IMR-90 (cell line): ENCODE measurements around the gene PTPRH. TPM values are rescaled to one million over a fixed set of nuclear protein-coding genes. Genes with fewer than 3 reads are reported as not detected.

ENCODE experiments used
- ATAC-seq: fragments of 200-7000 bp; cut with Tn5 transposase; 2 replicates; pipeline ENCODE4 v1.9.1; 2020; ENCODE audit warnings: low read depth, mild to moderate bottlenecking, moderate library complexity
- BruUV-seq: library from RNA; stranded (reverse); fragments of 400-500 nt; replicated peaks from 2 replicates; lab custom pipeline; 2021; lab: Mats Ljungman, UMichigan
- CTCF ChIA-PET: fragments of 300-600 bp; formaldehyde crosslinking; extraction: SDS; loops from one replicate; lab custom pipeline; 2021; ENCODE audit warnings: antibody characterized with exemption; lab: Yijun Ruan, JAX
- POLR2A ChIA-PET: fragments of 300-600 bp; sonication (Branson Sonifier 250); formaldehyde crosslinking; loops from one replicate; lab custom pipeline; 2022; ENCODE audit warnings: antibody characterized with exemption; ENCODE audit not compliant: unreplicated experiment; lab: Charles Lee
- DNase-seq: peaks from one replicate; pipeline ENCODE4 v3.0.0; 2013
- H2AFZ ChIP-seq: replicated peaks from 2 replicates; pipeline ENCODE3; 2013; ENCODE audit warnings: low read length, mild to moderate bottlenecking; ENCODE audit not compliant: poor library complexity
- H2AK5ac ChIP-seq: 2 replicates; pipeline ENCODE4 v1.6.1; 2013; ENCODE audit warnings: low read depth, low read length, inconsistent platforms
- H2AK9ac ChIP-seq: replicated peaks from 2 replicates; pipeline ENCODE3; 2013; ENCODE audit warnings: mild to moderate bottlenecking, low read depth, low read length, moderate library complexity; ENCODE audit not compliant: poor library complexity
- H2BK120ac ChIP-seq: 2 replicates; pipeline ENCODE4 v1.6.1; 2013; ENCODE audit warnings: low read depth, low read length, inconsistent platforms
- H2BK15ac ChIP-seq: 3 replicates; pipeline ENCODE4 v1.6.1; 2013; ENCODE audit warnings: low read depth, low read length, inconsistent platforms
- H2BK20ac ChIP-seq: 2 replicates; pipeline ENCODE4 v1.6.1; 2013; ENCODE audit warnings: low read depth, mild to moderate bottlenecking, inconsistent platforms, low read length, moderate library complexity
- H2BK5ac ChIP-seq: 2 replicates; pipeline ENCODE4 v1.6.1; 2013; ENCODE audit warnings: mild to moderate bottlenecking, low read depth, low read length, inconsistent platforms; ENCODE audit not compliant: poor library complexity, severe bottlenecking
- H3K14ac ChIP-seq: replicated peaks from 2 replicates; pipeline ENCODE4 v1.6.1; 2013; ENCODE audit warnings: low read depth, low read length, inconsistent platforms
- H3K18ac ChIP-seq: 2 replicates; pipeline ENCODE4 v1.6.1; 2013; ENCODE audit warnings: low read depth, low read length, control low read depth
- H3K23ac ChIP-seq: 2 replicates; pipeline ENCODE4 v1.6.1; 2013; ENCODE audit warnings: low read depth, low read length, inconsistent platforms
- H3K27ac ChIP-seq: 2 replicates; pipeline ENCODE4 v1.5.1; 2013; ENCODE audit warnings: mild to moderate bottlenecking, control low read depth, low read length; ENCODE audit not compliant: insufficient read depth
- H3K27me3 ChIP-seq: 2 replicates; pipeline ENCODE4 v1.6.1; 2013; ENCODE audit warnings: low read length; ENCODE audit not compliant: control insufficient read depth, insufficient read depth
- H3K36me3 ChIP-seq: 2 replicates; pipeline ENCODE4 v1.6.1; 2013; ENCODE audit warnings: low read length, mixed read lengths; ENCODE audit not compliant: control insufficient read depth, insufficient read depth
- H3K4ac ChIP-seq: 2 replicates; pipeline ENCODE4 v1.6.1; 2013; ENCODE audit warnings: low read depth, low read length, inconsistent platforms
- H3K4me1 ChIP-seq: 2 replicates; pipeline ENCODE4 v1.6.1; 2013; ENCODE audit warnings: low read length, mixed read lengths; ENCODE audit not compliant: control insufficient read depth, insufficient read depth
- H3K4me2 ChIP-seq: 2 replicates; pipeline ENCODE4 v1.6.1; 2013; ENCODE audit warnings: low read depth, mild to moderate bottlenecking, control low read depth, low read length, moderate library complexity
- H3K4me3 ChIP-seq: 2 replicates; pipeline ENCODE4 v1.5.1; 2013; ENCODE audit warnings: low read depth, mild to moderate bottlenecking, control low read depth, low read length, moderate library complexity; ENCODE audit not compliant: insufficient read depth
- H3K56ac ChIP-seq: 2 replicates; pipeline ENCODE4 v1.6.1; 2013; ENCODE audit warnings: low read length, inconsistent platforms; ENCODE audit not compliant: insufficient read depth; ENCODE audit errors: extremely low read depth
- H3K79me1 ChIP-seq, 2 experiments: 2 replicates each; pipeline ENCODE4 v1.6.1; 2013; ENCODE audit warnings: low read length in 2 of 2, inconsistent platforms in 1 of 2, low read depth in 1 of 2
- H3K9ac ChIP-seq: 2 replicates; pipeline ENCODE4 v1.6.1; 2013; ENCODE audit warnings: low read depth, low read length, control low read depth
- H3K9me1 ChIP-seq: 2 replicates; pipeline ENCODE4 v1.6.1; 2013; ENCODE audit warnings: low read length, inconsistent platforms; ENCODE audit not compliant: insufficient read depth
- H3K9me3 ChIP-seq: 2 replicates; pipeline ENCODE4 v1.6.1; 2013; ENCODE audit warnings: low read length; ENCODE audit not compliant: control insufficient read depth, insufficient read depth
- H4K20me1 ChIP-seq: 2 replicates; pipeline ENCODE4 v1.6.1; 2013; ENCODE audit warnings: low read length, inconsistent platforms; ENCODE audit not compliant: insufficient read depth
- H4K5ac ChIP-seq: 2 replicates; pipeline ENCODE4 v1.6.1; 2013; ENCODE audit warnings: mild to moderate bottlenecking, low read depth, low read length, control low read depth
- H4K8ac ChIP-seq, 2 experiments: 2 replicates each; pipeline ENCODE4 v1.6.1; 2013; ENCODE audit warnings: low read depth in 2 of 2, low read length in 2 of 2, control low read depth in 1 of 2, inconsistent platforms in 1 of 2
- H4K91ac ChIP-seq: 2 replicates; pipeline ENCODE4 v1.6.1; 2013; ENCODE audit warnings: low read depth, low read length, inconsistent platforms; ENCODE audit not compliant: insufficient read depth
- BHLHE40 ChIP-seq: fragments of 150-350 bp; IDR thresholded peaks from 2 replicates; pipeline ENCODE4 v1.6.1; 2016; ENCODE audit warnings: mild to moderate bottlenecking, low read depth, low read length
- CEBPB ChIP-seq: IDR thresholded peaks from 2 replicates; pipeline ENCODE4 v1.6.1; 2012; ENCODE audit warnings: low read depth, low read length, improper control_type of control experiment
- CHD1 ChIP-seq: IDR thresholded peaks from 2 replicates; pipeline ENCODE4 v1.6.1; 2012; ENCODE audit warnings: low read depth, low read length, improper control_type of control experiment
- CTCF ChIP-seq: conservative IDR thresholded peaks from 2 replicates; pipeline ENCODE4 v1.5.1; 2012; ENCODE audit warnings: mild to moderate bottlenecking, low read depth, low read length, improper control_type of control experiment
- ELK1 ChIP-seq: fragments of 150-350 bp; IDR thresholded peaks from 2 replicates; pipeline ENCODE4 v1.6.1; 2016; ENCODE audit warnings: low read depth, mild to moderate bottlenecking, low read length, moderate library complexity, borderline replicate concordance
- FOS ChIP-seq: fragments of 150-350 bp; IDR thresholded peaks from 2 replicates; pipeline ENCODE4 v1.6.1; 2016; ENCODE audit warnings: low read depth, low read length
- MAFK ChIP-seq: IDR thresholded peaks from 2 replicates; pipeline ENCODE4 v1.6.1; 2012; ENCODE audit warnings: low read depth, low read length, improper control_type of control experiment
- MAZ ChIP-seq: IDR thresholded peaks from 2 replicates; pipeline ENCODE4 v1.6.1; 2012; ENCODE audit warnings: low read depth, mild to moderate bottlenecking, low read length, improper control_type of control experiment, moderate library complexity, borderline replicate concordance
- MXI1 ChIP-seq: IDR thresholded peaks from 2 replicates; pipeline ENCODE4 v1.6.1; 2012; ENCODE audit warnings: low read depth, mild to moderate bottlenecking, low read length, moderate library complexity, borderline replicate concordance
- NFE2L2 ChIP-seq: fragments of 150-350 bp; IDR thresholded peaks from 2 replicates; pipeline ENCODE4 v1.6.1; 2016; ENCODE audit warnings: low read depth, mild to moderate bottlenecking, low read length
- RAD21 ChIP-seq: IDR thresholded peaks from 2 replicates; pipeline ENCODE4 v1.6.1; 2012; ENCODE audit warnings: low read length, improper control_type of control experiment
- RCOR1 ChIP-seq: IDR thresholded peaks from 2 replicates; pipeline ENCODE4 v1.6.1; 2012; ENCODE audit warnings: mild to moderate bottlenecking, low read length, improper control_type of control experiment; ENCODE audit not compliant: insufficient replicate concordance
- RFX5 ChIP-seq: IDR thresholded peaks from 2 replicates; pipeline ENCODE4 v1.8.0; 2012; ENCODE audit warnings: low read depth, mild to moderate bottlenecking, low read length, moderate library complexity
- SMC3 ChIP-seq: fragments of 150-350 bp; IDR thresholded peaks from 2 replicates; pipeline ENCODE4 v1.6.1; 2016; ENCODE audit warnings: low read depth, mild to moderate bottlenecking, antibody characterized with exemption, low read length, moderate library complexity
- WGBS, 2 experiments: methylation state at CpG; one replicate each; pipeline versions ENCODE4 v1.1.5 to v1.1.7; 2013; ENCODE audit warnings: missing lambda C conversion rate in 2 of 2; ENCODE audit not compliant: insufficient read length in 1 of 2; ENCODE audit errors: extremely low coverage in 2 of 2; 5-methylcytosine and 5-hydroxymethylcytosine counted together
- dilution Hi-C: fragments of 300-500 bp; cut with HindIII; formaldehyde crosslinking; loops from one replicate; pipeline ENCODE4 v1.14.3; 2018; ENCODE audit warnings: low sequenced_read_pairs; ENCODE audit not compliant: unreplicated experiment
- in situ Hi-C: fragments of 300-500 bp; cut with MboI; formaldehyde crosslinking; loops from 3 replicates; pipeline ENCODE4 v1.14.3; 2019; ENCODE audit warnings: low sequenced_read_pairs, inconsistent platforms, mixed read lengths
- intact Hi-C: fragments of 100-400 bp; cut with micrococcal nuclease; formaldehyde crosslinking; loops from 2 replicates; pipeline ENCODE4 v1.10.0; 2022
- polyA plus RNA-seq, 3 experiments: library from polyadenylated mRNA; depleted of rRNA; stranded (reverse); fragments of >200 nt; gene quantifications; 2 replicates each; pipeline ENCODE4 v1.2.3, GENCODE V29; 2012; ENCODE audit warnings: low replicate concordance in 1 of 3
- total RNA-seq: library from RNA; depleted of rRNA; stranded (reverse); fragments of >200 nt; gene quantifications from 2 replicates; pipeline ENCODE4 v1.2.3, GENCODE V29; 2012
- TF ChIP-seq, protein P1 (sequence below): fragments of 150-350 bp; IDR thresholded peaks from 2 replicates; pipeline ENCODE4 v1.6.1; 2017; ENCODE audit warnings: mild to moderate bottlenecking, antibody characterized with exemption, low read length, low read depth

The PTPRH gene
- total and polyA plus RNA-seq, 2 of the 4 experiments (the other 2 are of a cell fraction), result 1.3 to 3.4 TPM

GRCh38 chr19:55181740-55182139, 27.6 kb downstream of the PTPRH start:
- H2BK20ac ChIP-seq, result no peak overlapping the region
- peaks cover 37% of the 10 kb centered on the region for H3K27me3 ChIP-seq
- peaks cover 8% of the 10 kb centered on the region; the same call in 1 of the 2 replicates for H4K20me1 ChIP-seq
- no peak overlapping the region for H2BK5ac ChIP-seq
- H3K23ac ChIP-seq, result no peak overlapping the region
- H3K14ac ChIP-seq, result no peak overlapping the region
- peaks cover 4% of the 10 kb centered on the region for H3K4me1 ChIP-seq
- H3K9ac ChIP-seq, result no peak overlapping the region
- H2AK5ac ChIP-seq, result no peak overlapping the region
- no peak overlapping the region for H3K18ac ChIP-seq
- H2AFZ ChIP-seq, result no peak overlapping the region
- no TSS peak for BruUV-seq
- H3K4me2 ChIP-seq, result no peak overlapping the region
- ChIA-PET CTCF (no interaction called here), POLR2A (no interaction called here)
- no peak for ATAC-seq
- intact Hi-C loops (no loop called here), in situ Hi-C loops (no loop called here), dilution Hi-C loops (no loop called here)
- no peak overlapping the region for H2AK9ac ChIP-seq
- no peak overlapping the region for H4K5ac ChIP-seq
- H3K4me3 ChIP-seq, result no peak overlapping the region
- no peak overlapping the region for H3K56ac ChIP-seq
- no peaks in the 10 kb centered on the region for H3K36me3 ChIP-seq
- H2BK15ac ChIP-seq, result no peak overlapping the region
- no peak overlapping the region for H3K4ac ChIP-seq
- TF ChIP-seq CTCF (no peak), MAFK (no peak), SMC3 (no peak), MAZ (no peak), RCOR1 (no peak), CEBPB (no peak), BHLHE40 (no peak), CHD1 (no peak), FOS (no peak), ELK1 (no peak), RAD21 (no peak), MXI1 (no peak), RFX5 (no peak), NFE2L2 (no peak)
- TF ChIP-seq, protein P1, sequence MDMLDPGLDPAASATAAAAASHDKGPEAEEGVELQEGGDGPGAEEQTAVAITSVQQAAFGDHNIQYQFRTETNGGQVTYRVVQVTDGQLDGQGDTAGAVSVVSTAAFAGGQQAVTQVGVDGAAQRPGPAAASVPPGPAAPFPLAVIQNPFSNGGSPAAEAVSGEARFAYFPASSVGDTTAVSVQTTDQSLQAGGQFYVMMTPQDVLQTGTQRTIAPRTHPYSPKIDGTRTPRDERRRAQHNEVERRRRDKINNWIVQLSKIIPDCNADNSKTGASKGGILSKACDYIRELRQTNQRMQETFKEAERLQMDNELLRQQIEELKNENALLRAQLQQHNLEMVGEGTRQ, result no peak
- H4K8ac ChIP-seq, result no peak overlapping the region
- H4K91ac ChIP-seq, result no peak overlapping the region
- 67% methylated on average over 10 of the region's 20 CpGs; no CpG with 5 or more reads in 1 of the 2 experiments for WGBS, 2 experiments
- no peak for DNase-seq
- H3K27ac ChIP-seq, result no peak overlapping the region
- H3K9me3 ChIP-seq, result no peaks in the 10 kb centered on the region
- no peaks in the 10 kb centered on the region for H3K9me1 ChIP-seq
- H2BK120ac ChIP-seq, result no peak overlapping the region
- no peaks in the 10 kb centered on the region for H3K79me1 ChIP-seq
